IPS-18c (cell line): ENCODE measurements around the gene MADCAM1.
"Not testable (repeated sequence)": the region's sequence is repeated elsewhere in the genome, so short reads cannot be mapped to it uniquely, and the experiment has no call there.

Experiments
- H3K4me3 ChIP-seq: 2 replicates; pipeline ENCODE4 v1.7.0; 2013; ENCODE audit warnings: low read depth, mild to moderate bottlenecking, low read length, moderate library complexity; ENCODE audit not compliant: insufficient read depth
- H3K9me3 ChIP-seq: one replicate; pipeline ENCODE4 v1.6.1; 2013; ENCODE audit warnings: mild to moderate bottlenecking, low read length, moderate library complexity; ENCODE audit not compliant: control insufficient read depth, insufficient read depth

MADCAM1 gene

DNA sequence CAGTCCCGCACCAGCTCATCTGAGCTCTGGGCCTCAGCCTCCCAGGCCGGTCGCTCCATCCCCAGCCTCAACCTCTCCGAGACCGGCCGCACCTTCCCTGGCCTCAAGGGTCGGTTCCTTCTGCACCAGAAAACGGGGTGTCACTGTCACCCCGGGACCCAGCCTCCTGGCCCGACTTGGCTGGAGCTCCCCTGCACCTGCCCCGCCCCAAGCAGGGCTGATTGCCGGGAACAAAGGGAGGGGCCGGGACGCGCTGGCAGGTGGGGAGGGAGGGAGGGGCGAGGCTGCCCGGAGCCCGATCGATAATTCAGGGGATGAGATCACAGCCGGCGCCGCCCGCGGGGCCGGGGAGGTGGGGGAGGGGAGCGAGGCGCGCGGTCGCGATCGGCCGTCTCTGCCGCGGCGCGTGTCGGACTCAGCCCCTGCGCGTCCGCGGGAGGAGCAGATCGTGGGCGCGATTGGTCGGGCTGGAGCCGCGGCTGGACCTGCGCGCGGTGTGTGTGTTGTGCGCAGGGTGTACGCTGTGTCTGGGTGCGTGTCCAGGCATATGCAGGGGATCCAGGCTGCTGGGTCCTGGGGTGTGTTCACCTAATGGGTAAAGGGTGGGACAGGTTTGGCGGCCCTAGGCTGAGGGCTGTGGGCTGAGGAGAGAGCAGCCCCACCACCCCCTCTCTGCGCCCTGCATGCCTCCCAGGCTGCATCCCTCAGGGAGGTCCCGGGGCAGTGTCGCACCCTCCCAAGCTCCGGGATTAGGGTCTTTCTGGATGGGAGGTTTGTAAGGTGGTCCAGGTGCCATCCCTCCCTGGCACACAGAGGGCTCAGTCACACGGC, 34.4 kb upstream of the MADCAM1 start:
- peak overlapping the region; percentile 52 for H3K4me3 ChIP-seq
- no peaks in the 10 kb centered on the region for H3K9me3 ChIP-seq

DNA sequence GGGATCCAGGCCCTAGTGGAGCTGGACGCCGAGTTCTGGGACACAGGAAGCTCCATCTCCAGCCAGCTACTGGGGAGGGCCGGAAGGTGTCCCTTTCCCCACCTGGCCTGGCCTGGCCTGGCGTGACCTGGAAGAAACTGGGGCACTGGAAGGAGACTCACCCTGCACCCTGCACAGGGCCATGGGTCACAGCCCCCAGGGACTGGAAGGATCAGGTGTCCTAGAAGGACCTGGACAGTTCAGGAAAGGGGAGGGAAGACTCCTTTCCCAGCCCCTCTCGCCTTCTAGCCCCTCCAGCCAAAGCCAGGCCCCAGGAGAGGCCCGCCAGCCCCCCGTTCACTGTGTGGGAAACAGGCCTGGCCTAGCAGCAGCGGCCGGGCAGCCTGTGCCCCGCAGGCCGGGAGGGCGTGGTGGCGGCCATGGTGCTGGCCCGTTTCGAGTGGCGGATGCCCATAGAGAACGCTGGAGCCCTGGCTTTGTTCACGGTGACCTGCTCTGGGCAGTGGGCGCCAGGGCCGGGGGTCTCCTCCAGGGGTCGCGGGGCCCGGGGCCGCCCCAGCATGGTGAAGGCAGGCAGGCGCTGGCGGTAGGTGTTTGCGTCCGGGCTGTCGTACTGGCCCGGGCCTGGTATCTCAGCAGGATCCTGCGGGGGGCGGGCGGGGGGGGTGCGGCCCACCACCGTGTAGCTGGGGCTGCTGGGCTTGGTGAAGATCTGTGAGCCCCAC, 32.6 kb upstream of the MADCAM1 start:
- Histone ChIP-seq H3K4me3 (no peak overlapping the region), H3K9me3 (no peaks in the 10 kb centered on the region)

DNA sequence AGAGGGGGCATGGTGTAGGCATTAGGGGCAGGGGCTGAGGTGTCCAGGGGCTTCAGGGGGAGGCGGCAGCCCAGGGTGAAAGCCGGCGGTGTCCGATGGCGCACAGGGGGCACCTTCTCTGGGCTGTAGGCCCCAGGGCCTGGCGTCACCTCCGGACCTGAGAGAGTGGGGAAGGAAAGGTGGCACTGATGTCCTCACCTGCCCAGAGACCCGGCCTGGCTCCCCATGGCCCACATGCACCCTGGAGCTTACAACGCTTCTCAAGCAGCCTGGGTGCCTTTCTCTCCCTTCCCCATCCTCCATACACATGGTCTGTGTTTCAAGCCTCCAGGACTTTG, 32.1 kb upstream of the MADCAM1 start:
- Histone ChIP-seq H3K9me3 (no peaks in the 10 kb centered on the region), H3K4me3 (no peak overlapping the region)

DNA sequence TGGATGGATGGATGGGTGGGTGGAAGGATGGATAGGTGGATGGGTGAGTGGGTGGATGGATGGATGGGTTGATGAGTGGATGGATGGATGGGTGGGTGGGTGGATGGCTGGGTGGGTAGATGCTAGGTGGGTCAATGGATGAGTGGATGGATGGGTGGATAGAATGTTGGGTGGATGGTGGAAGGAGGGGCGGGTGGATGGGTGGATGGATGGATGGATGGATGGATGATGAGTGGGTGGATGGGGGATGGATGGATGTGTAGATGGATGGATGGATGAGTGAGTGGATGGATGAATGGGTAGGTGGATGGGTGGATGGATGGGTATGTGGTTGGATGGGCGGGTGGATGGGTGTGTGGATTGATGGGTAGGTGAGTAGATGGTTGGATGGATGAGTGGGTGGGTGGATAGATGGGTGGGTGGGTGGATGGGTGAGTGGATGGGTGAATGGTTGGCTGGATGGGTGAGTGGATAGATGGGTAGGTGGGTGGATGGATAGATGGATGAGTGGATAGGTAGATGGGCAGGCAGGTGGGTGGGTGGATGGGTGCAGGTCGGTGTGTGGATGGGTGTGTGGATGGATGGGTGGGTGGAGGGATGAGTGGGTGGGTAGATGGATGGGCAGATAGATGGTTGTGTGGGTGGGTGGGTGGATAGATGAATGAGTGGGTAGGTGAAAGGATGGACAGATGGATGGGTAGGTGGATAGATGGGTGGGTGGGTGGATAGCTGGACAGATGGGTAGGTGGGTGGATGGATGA, 31.1 kb upstream of the MADCAM1 start:
- no peak overlapping the region for H3K4me3 ChIP-seq
- H3K9me3 ChIP-seq, result no peaks in the 10 kb centered on the region

DNA sequence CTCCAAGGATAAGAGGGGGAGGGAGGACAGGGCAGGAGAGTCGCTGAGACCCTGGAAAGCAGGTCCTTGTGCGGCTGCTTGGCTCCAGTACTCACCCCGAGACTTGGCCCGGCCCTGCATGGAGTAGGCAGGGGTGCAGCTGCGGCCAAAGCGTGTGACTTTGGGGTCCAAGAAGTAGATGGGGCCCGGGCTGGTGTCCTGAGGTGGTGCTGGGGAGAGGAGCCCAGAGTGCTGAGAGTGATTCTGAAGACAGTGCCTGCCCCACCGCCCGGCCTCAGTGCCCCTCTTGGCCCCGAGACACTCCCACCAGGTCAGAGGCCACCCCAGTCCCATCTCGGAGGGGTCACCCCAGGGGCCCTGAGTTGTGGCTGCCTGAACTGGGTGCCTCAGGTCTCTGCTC, 28.7 kb upstream of the MADCAM1 start:
- Histone ChIP-seq H3K4me3 (no peak overlapping the region), H3K9me3 (no peaks in the 10 kb centered on the region)

DNA sequence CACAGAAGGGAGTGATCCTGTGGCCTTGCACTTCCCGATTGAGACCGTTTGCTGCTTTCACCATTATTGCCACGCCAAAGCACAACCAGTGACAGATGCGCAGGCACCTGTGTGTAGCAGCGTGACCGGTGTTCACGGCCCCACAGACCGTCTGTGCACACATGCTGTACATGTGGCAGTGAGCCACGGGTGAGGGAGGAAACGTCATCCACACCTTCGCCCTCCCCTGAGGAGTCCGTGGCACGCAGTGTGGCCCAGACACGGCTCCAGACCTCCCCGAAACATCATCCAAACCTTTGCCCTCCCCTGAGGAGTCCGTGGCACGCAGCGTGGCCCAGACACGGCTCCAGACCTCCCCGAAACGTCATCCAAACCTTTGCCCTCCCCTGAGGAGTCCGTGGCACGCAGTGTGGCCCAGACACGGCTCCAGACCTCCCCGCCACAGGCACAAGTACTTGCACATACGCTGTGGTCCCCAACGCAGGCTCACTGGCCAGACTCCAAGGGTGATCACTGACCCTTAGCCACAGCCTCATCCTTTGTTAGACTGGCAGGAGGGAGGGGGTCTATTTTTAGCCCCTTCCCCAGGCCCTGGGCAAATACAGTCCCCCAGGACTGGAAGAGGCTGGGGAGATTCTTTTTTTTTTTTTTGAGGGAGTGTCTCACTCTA, 27.6 kb upstream of the MADCAM1 start:
- Histone ChIP-seq H3K9me3 (no peaks in the 10 kb centered on the region), H3K4me3 (no peak overlapping the region)

DNA sequence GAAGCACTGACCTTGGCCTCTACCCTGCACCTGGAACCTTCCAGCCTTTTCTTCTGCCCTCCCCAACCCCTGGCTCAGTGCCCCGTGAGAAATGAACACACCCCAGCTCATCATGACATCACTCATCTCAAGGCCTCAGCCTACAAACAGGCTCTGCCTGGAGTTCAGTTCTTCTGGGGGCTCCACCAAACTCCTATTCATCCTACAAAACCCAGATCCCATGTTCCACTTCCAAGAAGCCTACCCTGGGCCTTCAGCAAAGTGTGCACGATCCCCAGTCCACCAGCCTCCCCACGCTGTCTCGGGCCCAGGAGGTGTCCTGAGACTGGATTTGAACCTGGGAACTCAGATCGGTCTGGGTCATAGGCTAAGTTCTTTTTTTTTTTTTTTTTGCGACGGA, 26.5 kb upstream of the MADCAM1 start:
- H3K4me3 ChIP-seq, result no peak overlapping the region
- no peaks in the 10 kb centered on the region for H3K9me3 ChIP-seq

DNA sequence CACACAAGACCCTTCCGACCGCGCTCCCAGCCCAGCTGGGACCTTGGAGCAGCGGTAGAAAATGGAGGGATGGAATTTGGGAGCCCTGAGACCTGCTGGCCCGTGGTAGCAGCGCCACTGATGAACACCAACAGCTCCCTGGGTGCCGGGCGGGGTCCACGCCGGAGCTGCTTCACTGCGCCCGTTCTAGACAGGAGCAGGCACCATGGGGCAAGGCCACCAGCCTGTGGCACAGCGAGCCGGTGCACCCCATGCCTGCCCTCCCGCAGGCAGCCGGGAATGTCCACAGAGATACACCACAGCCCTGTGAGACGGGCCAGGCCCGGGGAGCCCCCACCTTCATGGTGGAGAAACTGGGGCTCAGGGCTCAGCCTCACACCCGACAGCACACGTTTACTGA, 25.6 kb upstream of the MADCAM1 start:
- H3K9me3 ChIP-seq, result no peaks in the 10 kb centered on the region
- no peak overlapping the region for H3K4me3 ChIP-seq

DNA sequence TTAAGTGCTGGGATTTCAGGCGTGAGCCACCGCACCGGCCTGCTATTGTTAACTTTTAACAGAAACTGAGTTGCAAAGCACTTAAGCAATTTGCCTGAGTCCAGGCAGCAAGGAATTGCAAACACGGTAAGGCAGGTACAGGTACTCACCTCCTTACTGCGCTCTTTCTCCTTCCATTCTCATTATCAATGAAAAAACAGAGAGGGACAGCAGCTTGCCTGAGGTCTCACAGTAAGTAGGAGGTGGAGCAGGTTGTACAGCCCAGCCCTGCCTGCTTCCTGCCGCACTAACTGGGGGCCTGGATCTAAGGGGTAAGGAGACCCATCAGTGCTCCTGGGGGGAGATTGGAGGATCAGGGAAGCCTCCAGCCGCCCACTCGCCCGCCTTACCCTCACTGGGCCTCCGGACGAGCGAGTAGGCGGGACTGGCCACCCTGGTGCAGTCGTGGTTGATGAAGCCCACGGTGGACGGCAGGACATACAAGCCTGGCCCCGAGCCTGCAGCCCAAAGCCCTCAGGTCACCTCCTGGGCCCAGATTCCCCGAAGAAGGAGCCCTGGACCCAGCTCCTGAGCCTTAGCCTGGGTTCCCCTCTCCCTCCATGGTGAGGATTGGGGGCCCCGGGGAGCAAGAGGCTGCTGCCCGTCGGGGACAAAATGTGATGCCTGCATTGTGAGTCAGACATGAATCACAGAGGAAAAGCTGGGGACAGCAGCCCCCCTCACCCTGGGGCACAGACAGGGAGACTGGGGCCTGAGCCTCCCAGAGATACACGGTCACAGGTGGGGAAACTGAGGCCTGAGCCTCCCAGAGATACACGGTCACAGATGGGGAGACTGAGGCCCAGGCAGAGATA, 24.1 kb upstream of the MADCAM1 start:
- H3K4me3 ChIP-seq, result no peak overlapping the region
- H3K9me3 ChIP-seq, result no peaks in the 10 kb centered on the region

DNA sequence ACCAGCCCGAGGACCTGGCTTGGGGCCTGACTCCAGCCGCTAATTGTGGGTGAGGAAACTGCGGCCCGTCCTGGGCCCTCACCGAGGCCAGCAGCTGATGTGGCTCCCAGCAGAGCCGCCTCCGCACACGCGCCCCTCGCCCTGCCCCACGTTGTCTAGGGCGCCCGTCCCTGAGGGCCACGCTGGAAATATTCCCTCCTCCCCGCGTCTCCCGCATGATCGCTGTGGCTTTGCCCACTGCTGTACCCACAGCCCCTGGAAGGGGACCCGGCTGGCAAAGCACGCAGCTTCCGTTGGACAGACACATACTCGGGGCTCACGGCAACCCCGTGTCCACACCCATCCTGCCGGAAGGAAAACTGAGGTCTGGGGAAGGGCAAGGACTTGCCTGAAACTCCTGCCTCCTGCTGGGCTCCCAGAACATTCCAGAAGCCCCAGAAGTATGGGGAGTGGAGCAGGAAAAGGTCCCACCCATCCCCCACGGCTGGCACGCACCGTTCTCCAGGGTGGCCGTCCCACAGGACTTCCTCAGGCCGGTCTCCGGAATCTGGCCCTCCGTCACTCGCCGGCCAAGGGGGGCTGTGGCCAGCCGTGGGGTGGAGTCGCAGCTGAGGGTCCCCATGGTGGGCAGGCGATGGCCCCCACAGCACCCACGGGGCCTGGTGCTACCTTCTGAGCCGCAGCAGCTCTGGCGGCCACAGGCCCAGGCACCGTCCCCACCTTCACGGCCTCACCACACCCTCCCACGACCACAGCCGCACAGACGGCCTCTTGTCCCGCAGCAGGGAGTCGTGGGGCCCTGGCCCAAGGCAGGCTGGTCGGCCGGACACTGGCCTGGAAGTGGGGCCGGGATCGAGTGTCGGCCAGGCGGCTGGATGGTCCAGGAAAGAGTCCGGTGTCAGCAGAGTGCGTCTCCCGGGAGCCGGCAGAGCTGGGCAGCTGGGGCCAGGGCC, 21.9 kb upstream of the MADCAM1 start:
- Histone ChIP-seq H3K9me3 (no peaks in the 10 kb centered on the region), H3K4me3 (no peak overlapping the region)

DNA sequence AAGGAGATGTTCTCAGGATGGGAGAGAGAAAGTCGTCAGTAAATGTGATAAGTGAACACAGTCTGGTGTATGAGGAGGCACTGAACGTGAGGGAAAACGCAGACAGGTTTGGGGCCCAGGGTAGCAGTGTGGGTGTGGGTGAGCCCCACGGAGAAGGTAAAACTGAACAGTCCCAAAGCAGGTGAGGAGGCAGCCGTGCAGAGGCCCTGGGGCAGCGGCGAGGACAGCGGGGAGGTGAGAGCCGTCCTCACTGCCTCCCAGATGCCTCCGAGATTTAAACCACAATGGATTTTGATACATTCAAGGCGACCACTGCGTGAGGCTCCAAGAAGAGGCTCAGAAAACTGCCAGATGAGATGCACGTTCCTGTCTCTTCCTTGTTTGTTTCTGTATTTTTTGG, 20.9 kb upstream of the MADCAM1 start:
- peaks cover 1% of the 10 kb centered on the region for H3K9me3 ChIP-seq
- H3K4me3 ChIP-seq, result no peak overlapping the region

DNA sequence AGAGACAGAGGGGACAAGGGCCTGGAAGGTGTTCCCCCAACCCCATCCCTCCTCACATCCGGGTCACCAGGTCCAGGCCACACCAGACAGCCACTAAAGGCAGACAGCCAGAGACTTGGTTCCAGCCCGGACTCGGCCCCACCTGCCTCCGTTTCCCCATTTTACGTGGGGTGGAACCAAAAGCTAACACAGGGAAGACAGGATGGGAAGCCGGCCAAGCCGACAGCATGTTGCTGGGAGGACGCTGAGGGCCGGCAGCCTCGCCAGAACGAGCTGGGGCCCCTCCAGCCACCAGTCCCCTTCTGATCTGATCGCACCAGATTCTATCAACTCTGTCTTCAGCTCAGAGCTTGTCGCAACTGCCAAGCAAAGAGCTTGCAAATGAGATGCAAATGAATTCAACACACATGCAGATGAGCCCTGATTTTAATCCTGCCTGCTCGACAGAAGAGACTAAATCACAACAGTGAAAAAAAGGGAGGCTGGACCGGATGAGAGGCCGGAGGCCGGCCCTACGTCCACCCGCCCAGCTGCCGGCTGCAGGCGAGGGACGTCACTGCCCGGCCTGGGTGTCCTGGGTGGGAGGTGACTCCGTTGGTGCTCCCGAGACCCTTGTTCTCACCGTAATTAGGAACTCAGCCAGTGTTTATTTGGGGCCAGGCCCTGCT, 17.9 kb upstream of the MADCAM1 start:
- peaks cover 7% of the 10 kb centered on the region for H3K9me3 ChIP-seq
- H3K4me3 ChIP-seq, result no peak overlapping the region

DNA sequence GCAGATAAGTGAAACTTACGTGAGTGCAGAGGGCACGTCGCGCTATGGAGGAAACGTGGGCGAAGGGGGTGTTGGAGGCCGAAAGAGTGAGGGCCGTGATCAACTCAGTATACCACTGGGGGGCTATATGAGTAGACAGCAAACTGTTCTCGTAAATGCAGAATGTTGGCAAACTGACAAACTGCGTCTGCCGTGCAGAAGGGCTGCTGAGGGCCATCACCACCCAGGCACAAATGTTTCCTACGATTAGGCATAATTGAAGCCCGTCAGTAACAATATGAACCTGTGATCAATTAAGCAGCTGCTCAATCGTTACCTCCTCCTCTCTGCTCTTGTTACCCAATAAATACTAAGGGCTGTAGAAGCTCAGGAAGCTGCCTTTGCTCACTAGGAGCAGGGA, 17.3 kb upstream of the MADCAM1 start:
- Histone ChIP-seq H3K9me3 (peaks cover 7% of the 10 kb centered on the region), H3K4me3 (no peak overlapping the region)

DNA sequence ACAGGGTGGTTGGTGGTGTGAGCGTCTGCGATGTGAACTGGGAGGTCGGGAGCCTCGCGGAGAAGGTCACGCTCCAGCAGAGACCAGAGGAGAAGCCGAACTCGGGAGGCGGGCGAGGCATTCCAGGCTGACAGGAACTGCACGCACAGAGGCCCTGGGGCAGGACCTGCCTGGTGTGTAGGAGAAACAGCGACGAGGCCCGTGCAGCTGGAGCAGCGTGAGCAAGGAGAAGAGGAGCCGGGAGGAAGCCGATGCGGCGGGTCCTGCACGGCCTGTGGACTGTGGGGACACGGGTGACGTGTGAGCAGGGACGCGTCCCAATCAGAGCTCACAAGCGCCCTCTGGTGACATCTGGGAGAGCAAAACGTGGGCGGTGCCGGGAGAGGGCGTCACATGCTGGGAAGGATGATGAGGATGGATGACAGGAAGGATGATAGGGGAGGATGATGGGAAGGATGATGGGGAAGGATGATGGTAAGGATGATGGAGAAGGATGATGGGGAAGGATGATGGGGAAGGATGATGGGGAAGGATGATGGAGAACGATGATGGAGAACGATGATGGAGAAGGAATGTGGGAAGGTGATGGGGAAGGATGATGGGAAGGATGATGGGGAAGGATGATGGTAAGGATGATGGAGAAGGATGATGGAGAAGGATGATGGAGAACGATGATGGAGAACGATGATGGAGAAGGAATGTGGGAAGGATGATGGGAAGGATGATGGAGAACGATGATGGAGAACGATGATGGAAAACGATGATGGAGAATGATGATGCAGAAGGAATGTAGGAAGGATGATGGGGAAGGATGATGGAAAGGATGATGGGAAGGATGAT, 16.1 kb upstream of the MADCAM1 start:
- Histone ChIP-seq H3K9me3 (peaks cover 7% of the 10 kb centered on the region), H3K4me3 (no peak overlapping the region)

DNA sequence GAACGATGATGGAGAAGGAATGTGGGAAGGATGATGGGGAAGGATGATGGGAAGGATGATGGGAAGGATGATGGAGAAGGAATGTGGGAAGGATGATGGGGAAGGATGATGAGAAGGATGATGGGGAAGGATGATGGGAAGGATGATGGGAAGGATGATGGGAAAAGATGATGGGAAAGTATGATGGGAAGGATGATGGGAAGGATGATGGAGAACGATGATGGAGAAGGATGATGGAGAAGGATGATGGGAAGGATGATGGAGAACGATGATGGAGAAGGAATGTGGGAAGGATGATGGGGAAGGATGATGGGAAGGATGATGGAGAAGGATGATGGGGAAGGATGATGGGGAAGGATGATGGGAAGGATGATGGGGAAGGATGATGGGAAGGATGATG, 15.2 kb upstream of the MADCAM1 start:
- not testable (repeated sequence) for H3K9me3 ChIP-seq, H3K4me3 ChIP-seq
